Mammary epithelial cell (primary cell): ENCODE results near the gene TMEM106C.

Experiments used
- CTCF ChIP-seq, 2 donors: IDR thresholded peaks in 1 of 2; conservative IDR thresholded peaks in 1 of 2; 2 replicates each; pipeline ENCODE4 v1.5.1; 2011 to 2012; ENCODE audit warnings: inconsistent platforms in 2 of 2, low read length in 2 of 2, mild to moderate bottlenecking in 2 of 2, control low read depth in 1 of 2, low read depth in 1 of 2; ENCODE audit not compliant: insufficient read depth in 1 of 2; ENCODE audit errors: extremely low read depth in 1 of 2
- EZH2 ChIP-seq: IDR thresholded peaks from 2 replicates; pipeline ENCODE4 v1.6.1; 2012; ENCODE audit warnings: low read length, inconsistent platforms, borderline replicate concordance

- no peak for TF ChIP-seq CTCF (conservative IDR thresholded peaks at IDR 0.05 in 1 of 2, IDR thresholded peaks at IDR 0.05 in 1 of 2; ENCODE audit: extremely low read depth in 1 of 2, insufficient read depth in 1 of 2, low read depth in 1 of 2, low read length in 2 of 2)
- no peak for TF ChIP-seq EZH2
Observed at GRCh38 chr12:47983541-47984115, 20.2 kb downstream of the TMEM106C start.
